IMR-90 (cell line): Measurements from ENCODE around the gene NEGR1. TPM values are rescaled to one million over a fixed set of nuclear protein-coding genes. Genes with fewer than 3 reads are reported as not detected.

ENCODE experiments used
- ATAC-seq: fragments of 200-7000 bp; cut with Tn5 transposase; 2 replicates; pipeline ENCODE4 v1.9.1; 2020; ENCODE audit warnings: low read depth, mild to moderate bottlenecking, moderate library complexity
- BruUV-seq: library from RNA; stranded (reverse); fragments of 400-500 nt; replicated peaks from 2 replicates; lab custom pipeline; 2021; lab: Mats Ljungman, UMichigan
- CTCF ChIA-PET: fragments of 300-600 bp; formaldehyde crosslinking; extraction: SDS; loops from one replicate; lab custom pipeline; 2021; ENCODE audit warnings: antibody characterized with exemption; lab: Yijun Ruan, JAX
- POLR2A ChIA-PET: fragments of 300-600 bp; sonication (Branson Sonifier 250); formaldehyde crosslinking; loops from one replicate; lab custom pipeline; 2022; ENCODE audit warnings: antibody characterized with exemption; ENCODE audit not compliant: unreplicated experiment; lab: Charles Lee
- DNase-seq: peaks from one replicate; pipeline ENCODE4 v3.0.0; 2013
- H2AFZ ChIP-seq: replicated peaks from 2 replicates; pipeline ENCODE3; 2013; ENCODE audit warnings: low read length, mild to moderate bottlenecking; ENCODE audit not compliant: poor library complexity
- H2AK5ac ChIP-seq: 2 replicates; pipeline ENCODE4 v1.6.1; 2013; ENCODE audit warnings: low read depth, low read length, inconsistent platforms
- H2AK9ac ChIP-seq: replicated peaks from 2 replicates; pipeline ENCODE3; 2013; ENCODE audit warnings: mild to moderate bottlenecking, low read depth, low read length, moderate library complexity; ENCODE audit not compliant: poor library complexity
- H2BK120ac ChIP-seq: 2 replicates; pipeline ENCODE4 v1.6.1; 2013; ENCODE audit warnings: low read depth, low read length, inconsistent platforms
- H2BK15ac ChIP-seq: 3 replicates; pipeline ENCODE4 v1.6.1; 2013; ENCODE audit warnings: low read depth, low read length, inconsistent platforms
- H2BK20ac ChIP-seq: 2 replicates; pipeline ENCODE4 v1.6.1; 2013; ENCODE audit warnings: low read depth, mild to moderate bottlenecking, inconsistent platforms, low read length, moderate library complexity
- H2BK5ac ChIP-seq: 2 replicates; pipeline ENCODE4 v1.6.1; 2013; ENCODE audit warnings: mild to moderate bottlenecking, low read depth, low read length, inconsistent platforms; ENCODE audit not compliant: poor library complexity, severe bottlenecking
- H3K14ac ChIP-seq: replicated peaks from 2 replicates; pipeline ENCODE4 v1.6.1; 2013; ENCODE audit warnings: low read depth, low read length, inconsistent platforms
- H3K18ac ChIP-seq: 2 replicates; pipeline ENCODE4 v1.6.1; 2013; ENCODE audit warnings: low read depth, low read length, control low read depth
- H3K23ac ChIP-seq: 2 replicates; pipeline ENCODE4 v1.6.1; 2013; ENCODE audit warnings: low read depth, low read length, inconsistent platforms
- H3K27ac ChIP-seq: 2 replicates; pipeline ENCODE4 v1.5.1; 2013; ENCODE audit warnings: mild to moderate bottlenecking, control low read depth, low read length; ENCODE audit not compliant: insufficient read depth
- H3K27me3 ChIP-seq: 2 replicates; pipeline ENCODE4 v1.6.1; 2013; ENCODE audit warnings: low read length; ENCODE audit not compliant: control insufficient read depth, insufficient read depth
- H3K36me3 ChIP-seq: 2 replicates; pipeline ENCODE4 v1.6.1; 2013; ENCODE audit warnings: low read length, mixed read lengths; ENCODE audit not compliant: control insufficient read depth, insufficient read depth
- H3K4ac ChIP-seq: 2 replicates; pipeline ENCODE4 v1.6.1; 2013; ENCODE audit warnings: low read depth, low read length, inconsistent platforms
- H3K4me1 ChIP-seq: 2 replicates; pipeline ENCODE4 v1.6.1; 2013; ENCODE audit warnings: low read length, mixed read lengths; ENCODE audit not compliant: control insufficient read depth, insufficient read depth
- H3K4me2 ChIP-seq: 2 replicates; pipeline ENCODE4 v1.6.1; 2013; ENCODE audit warnings: low read depth, mild to moderate bottlenecking, control low read depth, low read length, moderate library complexity
- H3K4me3 ChIP-seq: 2 replicates; pipeline ENCODE4 v1.5.1; 2013; ENCODE audit warnings: low read depth, mild to moderate bottlenecking, control low read depth, low read length, moderate library complexity; ENCODE audit not compliant: insufficient read depth
- H3K56ac ChIP-seq: 2 replicates; pipeline ENCODE4 v1.6.1; 2013; ENCODE audit warnings: low read length, inconsistent platforms; ENCODE audit not compliant: insufficient read depth; ENCODE audit errors: extremely low read depth
- H3K79me1 ChIP-seq, 2 experiments: 2 replicates each; pipeline ENCODE4 v1.6.1; 2013; ENCODE audit warnings: low read length in 2 of 2, inconsistent platforms in 1 of 2, low read depth in 1 of 2
- H3K9ac ChIP-seq: 2 replicates; pipeline ENCODE4 v1.6.1; 2013; ENCODE audit warnings: low read depth, low read length, control low read depth
- H3K9me1 ChIP-seq: 2 replicates; pipeline ENCODE4 v1.6.1; 2013; ENCODE audit warnings: low read length, inconsistent platforms; ENCODE audit not compliant: insufficient read depth
- H3K9me3 ChIP-seq: 2 replicates; pipeline ENCODE4 v1.6.1; 2013; ENCODE audit warnings: low read length; ENCODE audit not compliant: control insufficient read depth, insufficient read depth
- H4K20me1 ChIP-seq: 2 replicates; pipeline ENCODE4 v1.6.1; 2013; ENCODE audit warnings: low read length, inconsistent platforms; ENCODE audit not compliant: insufficient read depth
- H4K5ac ChIP-seq: 2 replicates; pipeline ENCODE4 v1.6.1; 2013; ENCODE audit warnings: mild to moderate bottlenecking, low read depth, low read length, control low read depth
- H4K8ac ChIP-seq, 2 experiments: 2 replicates each; pipeline ENCODE4 v1.6.1; 2013; ENCODE audit warnings: low read depth in 2 of 2, low read length in 2 of 2, control low read depth in 1 of 2, inconsistent platforms in 1 of 2
- H4K91ac ChIP-seq: 2 replicates; pipeline ENCODE4 v1.6.1; 2013; ENCODE audit warnings: low read depth, low read length, inconsistent platforms; ENCODE audit not compliant: insufficient read depth
- CHD1 ChIP-seq: IDR thresholded peaks from 2 replicates; pipeline ENCODE4 v1.6.1; 2012; ENCODE audit warnings: low read depth, low read length, improper control_type of control experiment
- ELK1 ChIP-seq: fragments of 150-350 bp; IDR thresholded peaks from 2 replicates; pipeline ENCODE4 v1.6.1; 2016; ENCODE audit warnings: low read depth, mild to moderate bottlenecking, low read length, moderate library complexity, borderline replicate concordance
- MAFK ChIP-seq: IDR thresholded peaks from 2 replicates; pipeline ENCODE4 v1.6.1; 2012; ENCODE audit warnings: low read depth, low read length, improper control_type of control experiment
- RFX5 ChIP-seq: IDR thresholded peaks from 2 replicates; pipeline ENCODE4 v1.8.0; 2012; ENCODE audit warnings: low read depth, mild to moderate bottlenecking, low read length, moderate library complexity
- SMC3 ChIP-seq: fragments of 150-350 bp; IDR thresholded peaks from 2 replicates; pipeline ENCODE4 v1.6.1; 2016; ENCODE audit warnings: low read depth, mild to moderate bottlenecking, antibody characterized with exemption, low read length, moderate library complexity
- WGBS, 2 experiments: methylation state at CpG; one replicate each; pipeline versions ENCODE4 v1.1.5 to v1.1.7; 2013; ENCODE audit warnings: missing lambda C conversion rate in 2 of 2; ENCODE audit not compliant: insufficient read length in 1 of 2; ENCODE audit errors: extremely low coverage in 2 of 2; 5-methylcytosine and 5-hydroxymethylcytosine counted together
- dilution Hi-C: fragments of 300-500 bp; cut with HindIII; formaldehyde crosslinking; loops from one replicate; pipeline ENCODE4 v1.14.3; 2018; ENCODE audit warnings: low sequenced_read_pairs; ENCODE audit not compliant: unreplicated experiment
- in situ Hi-C: fragments of 300-500 bp; cut with MboI; formaldehyde crosslinking; loops from 3 replicates; pipeline ENCODE4 v1.14.3; 2019; ENCODE audit warnings: low sequenced_read_pairs, inconsistent platforms, mixed read lengths
- intact Hi-C: fragments of 100-400 bp; cut with micrococcal nuclease; formaldehyde crosslinking; loops from 2 replicates; pipeline ENCODE4 v1.10.0; 2022
- polyA plus RNA-seq, 3 experiments: library from polyadenylated mRNA; depleted of rRNA; stranded (reverse); fragments of >200 nt; gene quantifications; 2 replicates each; pipeline ENCODE4 v1.2.3, GENCODE V29; 2012; ENCODE audit warnings: low replicate concordance in 1 of 3
- total RNA-seq: library from RNA; depleted of rRNA; stranded (reverse); fragments of >200 nt; gene quantifications from 2 replicates; pipeline ENCODE4 v1.2.3, GENCODE V29; 2012

NEGR1 gene
- total and polyA plus RNA-seq, 2 of the 4 experiments (the other 2 are of a cell fraction) = 5.1 to 9.1 TPM

- no peaks in the 10 kb centered on the region for H3K79me1 ChIP-seq
- H3K9me3 ChIP-seq = no peaks in the 10 kb centered on the region
- no peak overlapping the region for H2AK5ac ChIP-seq
- ChIA-PET POLR2A (no interaction called here), CTCF (no interaction called here)
- no peaks in the 10 kb centered on the region for H3K9me1 ChIP-seq
- H3K23ac ChIP-seq = no peak overlapping the region
- no peak overlapping the region for H2BK20ac ChIP-seq
- no peak overlapping the region for H3K9ac ChIP-seq
- H3K27ac ChIP-seq = no peak overlapping the region
- dilution Hi-C loops (no loop called here), in situ Hi-C loops (no loop called here), intact Hi-C loops (no loop called here)
- H2AFZ ChIP-seq = no peak overlapping the region
- no TSS peak for BruUV-seq
- no peak overlapping the region for H4K8ac ChIP-seq
- H4K91ac ChIP-seq = no peak overlapping the region
- H4K5ac ChIP-seq = no peak overlapping the region
- no peak overlapping the region for H3K4ac ChIP-seq
- WGBS, 2 experiments = no CpG with 5 or more reads among the region's 1 CpG
- H3K56ac ChIP-seq = no peak overlapping the region
- no peak for DNase-seq
- no peak overlapping the region for H3K18ac ChIP-seq
- no peak for ATAC-seq
- H2BK15ac ChIP-seq = no peak overlapping the region
- H3K36me3 ChIP-seq = no peaks in the 10 kb centered on the region
- H4K20me1 ChIP-seq = no peaks in the 10 kb centered on the region
- H2BK5ac ChIP-seq = no peak overlapping the region
- no peak overlapping the region for H2BK120ac ChIP-seq
- no peaks in the 10 kb centered on the region for H3K27me3 ChIP-seq
- TF ChIP-seq RFX5 (no peak), MAFK (no peak), CHD1 (no peak), SMC3 (no peak), ELK1 (no peak)
- no peaks in the 10 kb centered on the region; the same call in 1 of the 2 replicates for H3K4me1 ChIP-seq
- no peak overlapping the region for H3K4me2 ChIP-seq
- H3K4me3 ChIP-seq = no peak overlapping the region
- no peak overlapping the region for H3K14ac ChIP-seq
- no peak overlapping the region for H2AK9ac ChIP-seq
These were observed 632.7 kb downstream of the NEGR1 start for GRCh38 chr1:71649608-71650007.
